GM21447 (cell line): ENCODE results near the gene APH1B.
"Not testable (repeated sequence)": the region's sequence is repeated elsewhere in the genome, so short reads cannot be mapped to it uniquely, and the experiment has no call there.

Experiments used
- ATAC-seq: cut with Tn5 transposase; IDR thresholded peaks from one replicate; pipeline ENCODE4 v1.9.1; 2021; ENCODE audit not compliant: unreplicated experiment

The APH1B gene

GRCh38 chr15:63329567-63330350 lies 52.4 kb downstream of the APH1B start:
- no peak for ATAC-seq

DNA sequence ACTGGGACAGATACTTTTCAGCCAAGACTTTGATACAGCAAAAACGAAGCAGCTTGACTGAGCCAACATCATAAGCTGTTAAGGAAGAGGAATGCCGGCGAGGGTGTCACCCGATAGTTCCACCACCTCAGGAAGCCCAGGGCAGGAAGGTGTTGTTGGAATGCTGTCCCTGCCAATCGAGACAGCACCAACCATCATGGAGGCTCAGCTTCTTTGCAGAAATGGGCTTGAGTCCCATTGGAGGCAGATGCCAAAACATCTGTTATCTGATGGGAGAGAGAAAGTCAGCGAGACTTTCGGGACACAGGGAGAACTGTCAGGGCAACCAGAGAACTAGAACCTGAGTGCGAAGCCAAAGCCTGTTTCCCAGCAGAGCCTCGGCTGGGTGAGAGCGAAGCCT lies 53.5 kb downstream of the APH1B start:
- no peak for ATAC-seq

DNA sequence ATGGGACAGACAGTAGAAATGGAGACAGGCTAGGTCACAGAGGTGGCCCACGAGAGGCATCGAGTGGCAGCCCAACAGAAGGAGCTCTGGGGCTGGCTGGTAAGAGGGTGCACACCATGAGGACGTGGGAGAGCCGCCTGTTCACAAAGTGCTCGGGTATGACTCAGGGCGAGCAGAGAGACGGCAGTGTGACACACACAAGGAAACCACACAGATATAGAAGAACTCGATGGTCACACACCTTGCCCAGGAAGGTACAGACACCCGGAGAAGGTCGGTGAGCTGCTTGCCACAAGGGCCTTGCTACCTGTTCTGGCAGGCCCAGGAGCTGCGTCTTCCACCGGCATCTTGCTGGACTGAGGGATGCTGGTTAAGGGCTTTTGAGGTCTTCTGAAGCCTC lies 54.1 kb downstream of the APH1B start:
- no peak for ATAC-seq

DNA sequence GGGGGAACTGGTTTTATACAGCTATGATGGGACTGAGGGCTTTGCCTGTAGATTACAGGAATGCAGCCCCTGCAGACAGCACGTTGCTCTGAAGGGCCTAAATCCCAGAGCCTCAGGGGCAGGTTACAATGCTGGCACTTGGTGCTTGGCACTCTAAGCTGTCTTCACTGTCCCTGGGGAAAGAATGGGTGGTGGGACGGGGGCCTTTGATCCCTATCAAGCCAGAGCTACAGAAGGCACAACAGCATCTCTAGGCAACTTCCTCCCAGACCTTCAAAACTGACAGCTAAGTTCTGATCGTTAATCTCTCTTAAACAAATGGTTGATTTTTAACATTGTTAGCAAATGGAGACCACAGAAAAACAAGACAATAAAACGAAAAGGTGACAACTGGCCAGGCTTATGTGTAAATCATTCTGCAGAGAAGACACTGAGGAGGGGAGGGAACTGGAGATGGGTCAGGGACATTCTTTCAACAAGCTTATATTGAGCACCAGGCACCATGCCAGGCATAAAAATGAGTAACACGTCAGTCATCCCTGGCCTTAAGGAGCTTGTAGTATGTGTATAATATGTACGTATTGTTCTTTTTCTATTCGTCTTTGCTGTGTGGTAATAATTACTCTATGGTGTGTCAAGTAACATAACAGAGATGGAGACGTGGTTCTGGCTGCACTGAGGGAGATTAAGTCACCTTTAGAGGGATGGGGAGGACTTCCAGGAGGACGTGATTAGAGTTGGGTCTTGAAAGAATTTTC lies 55.1 kb downstream of the APH1B start:
- ATAC-seq, result no peak

GRCh38 chr15:63334821-63335220 lies 57.4 kb downstream of the APH1B start:
- no peak for ATAC-seq

DNA sequence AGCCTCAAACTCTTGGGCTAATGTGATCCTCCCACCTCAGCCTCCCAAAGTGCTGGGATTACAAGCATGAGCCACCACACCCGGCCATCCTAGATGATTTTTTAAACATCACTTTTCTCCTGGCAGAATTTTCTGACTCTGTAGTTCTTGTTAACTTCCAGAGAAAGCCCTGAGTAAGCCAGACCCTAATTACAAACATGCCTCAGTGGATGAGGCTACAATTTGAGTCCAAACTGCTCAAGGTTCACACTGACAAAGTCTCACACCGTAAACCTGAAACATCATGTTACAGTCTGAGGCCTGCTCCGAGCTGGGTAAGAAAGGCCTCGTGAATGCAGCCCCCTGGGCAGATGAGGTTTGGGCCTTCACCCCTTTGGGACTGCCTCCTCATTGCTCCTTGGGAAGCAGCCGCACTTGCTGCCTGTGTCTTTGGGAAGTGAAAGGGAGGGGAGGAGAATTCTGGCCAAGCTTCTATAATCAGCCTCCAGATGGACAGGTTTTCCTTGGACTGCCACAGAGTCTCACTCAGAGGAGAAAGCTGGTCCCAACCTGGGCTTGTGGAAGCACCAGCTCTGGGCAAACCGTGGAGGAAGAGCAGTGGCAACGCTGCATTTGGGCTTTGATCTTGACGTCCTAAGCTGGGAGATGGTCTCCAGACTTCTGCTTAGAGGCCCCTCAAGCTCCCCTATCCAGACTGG lies 58.3 kb downstream of the APH1B start:
- ATAC-seq, result no peak

DNA sequence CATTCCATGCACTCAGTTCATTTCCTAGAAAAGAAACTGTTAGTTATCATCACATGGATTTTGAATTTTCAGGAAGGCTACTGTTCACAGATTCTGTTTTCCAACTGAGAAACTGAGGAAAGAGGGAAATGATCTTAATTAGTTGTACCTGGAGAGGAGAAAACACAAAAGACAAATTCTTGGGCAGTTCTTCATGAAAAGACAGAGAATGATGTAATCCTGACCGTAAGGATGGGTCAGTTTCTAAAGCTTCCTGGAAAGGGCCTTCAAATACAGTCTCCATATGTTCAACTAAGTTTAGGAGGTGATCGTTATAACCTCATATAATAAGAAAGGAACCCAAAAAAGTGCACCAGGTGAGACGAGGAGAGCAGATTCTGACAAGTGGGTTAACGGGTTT lies 59.6 kb downstream of the APH1B start:
- no peak for ATAC-seq

DNA sequence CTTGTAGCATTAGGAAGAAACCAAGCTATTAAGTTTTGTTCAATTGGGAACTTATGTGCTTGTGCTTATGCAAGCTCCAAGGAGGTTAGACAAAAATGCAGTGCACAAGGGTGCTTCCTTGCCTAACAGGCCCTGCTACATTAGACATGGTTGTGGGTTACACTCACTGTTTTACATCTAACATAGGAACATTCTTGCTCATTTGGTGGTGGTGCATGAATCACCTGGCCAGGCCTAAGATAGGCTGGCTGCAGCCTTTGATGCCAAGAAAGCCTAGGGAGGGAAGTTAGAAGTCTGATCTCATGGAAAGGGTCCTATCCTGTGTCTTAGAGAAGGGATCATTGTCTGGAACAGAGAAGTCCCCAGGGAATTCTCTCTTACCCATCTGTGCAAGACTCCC lies 60.8 kb downstream of the APH1B start:
- ATAC-seq, result no peak

GRCh38 chr15:63339006-63339766 lies 61.8 kb downstream of the APH1B start:
- ATAC-seq, result no peak

DNA sequence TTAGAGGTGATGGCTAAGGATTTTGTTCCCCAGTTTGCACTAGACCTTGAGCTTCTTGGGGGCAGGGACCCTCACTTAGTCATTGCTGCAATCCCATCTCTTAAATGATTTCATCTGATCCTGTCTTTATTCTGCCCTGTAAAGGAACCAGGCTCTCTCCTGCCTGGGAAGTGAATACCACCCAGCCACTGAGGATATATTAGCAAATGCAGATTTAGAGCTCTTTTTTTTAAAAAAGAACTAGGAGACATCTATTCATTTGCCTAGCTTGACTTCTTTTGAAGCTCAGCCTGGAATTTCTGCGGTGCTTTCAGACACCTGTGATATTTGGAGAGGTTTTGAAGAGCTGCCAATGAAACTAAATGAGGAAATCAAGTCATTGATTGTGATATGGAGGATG lies 62.4 kb downstream of the APH1B start:
- no peak for ATAC-seq

DNA sequence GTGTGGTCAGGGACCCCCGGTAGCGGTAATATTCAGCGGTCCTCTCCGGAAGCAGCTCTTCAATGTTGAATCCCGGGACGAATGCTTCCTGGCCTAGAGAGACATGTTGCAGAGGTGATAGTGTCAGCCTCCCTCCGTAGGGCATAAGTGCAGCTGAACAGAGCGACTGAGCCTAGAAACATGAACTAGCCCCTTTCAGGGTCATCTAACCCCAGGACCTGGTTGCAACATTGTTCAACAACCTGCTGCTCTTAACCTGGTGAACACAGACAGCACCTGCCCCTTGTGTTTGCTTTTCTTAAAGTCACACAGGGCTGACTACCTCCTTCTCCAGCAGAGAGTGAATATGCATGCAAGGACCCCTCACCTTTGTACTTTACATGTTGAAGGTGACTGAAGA lies 62.9 kb downstream of the APH1B start:
- ATAC-seq, result no peak

- no peak for ATAC-seq
Measured at GRCh38 chr15:63340878-63341277, 63.5 kb downstream of the APH1B start.

DNA sequence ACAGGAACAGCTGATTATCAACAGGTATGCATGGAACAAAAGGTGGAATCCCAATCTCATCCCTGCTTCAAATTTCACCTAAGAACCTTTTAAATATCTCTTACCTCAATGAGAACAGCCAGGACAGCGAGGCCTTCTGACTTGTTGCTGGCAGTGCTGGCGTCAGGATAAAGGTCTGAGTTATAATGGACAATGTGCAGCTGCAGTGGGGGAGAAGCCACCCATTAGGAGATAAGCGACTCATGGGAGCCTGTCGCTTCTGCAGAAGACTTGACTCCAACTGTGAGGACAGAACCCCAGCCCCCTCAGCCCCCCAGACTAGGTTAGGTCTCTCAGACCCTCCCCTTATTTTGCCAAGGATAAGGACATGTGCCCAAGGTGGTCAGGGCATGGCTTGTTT lies 64.5 kb downstream of the APH1B start:
- ATAC-seq, result no peak

DNA sequence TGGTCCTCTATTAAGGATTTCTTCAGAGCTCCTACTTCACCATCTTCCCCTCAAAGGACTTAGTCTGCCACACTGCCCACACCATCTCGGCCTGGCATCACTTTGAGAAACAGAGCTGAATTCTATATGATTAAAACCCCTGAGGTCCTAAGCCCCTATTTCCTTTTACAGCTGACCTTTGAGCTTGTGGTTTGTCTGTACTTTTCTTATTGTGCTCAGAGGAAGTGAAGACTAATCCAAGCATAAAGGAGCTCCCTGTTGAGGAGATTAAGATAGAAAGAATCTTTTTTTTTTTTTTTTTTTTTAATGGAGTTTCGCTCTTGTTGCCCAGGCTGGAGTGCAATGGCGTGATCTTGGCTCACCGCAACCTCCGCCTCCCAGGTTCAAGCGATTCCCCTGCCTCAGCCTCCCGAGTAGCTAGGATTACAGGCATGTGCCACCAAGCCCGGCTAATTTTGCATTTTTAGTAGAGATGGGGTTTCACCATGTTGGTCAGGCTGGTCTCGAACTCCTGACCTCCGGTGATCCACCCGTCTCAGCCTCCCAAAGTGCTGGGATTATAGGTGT lies 65.7 kb downstream of the APH1B start:
- not testable (repeated sequence) for ATAC-seq

GRCh38 chr15:63344731-63345390 lies 67.5 kb downstream of the APH1B start:
- no peak for ATAC-seq

GRCh38 chr15:63345391-63345752 lies 68.0 kb downstream of the APH1B start:
- ATAC-seq, result no peak

GRCh38 chr15:63347074-63347857 lies 69.9 kb downstream of the APH1B start:
- ATAC-seq, result no peak

- no peak for ATAC-seq
Measured at GRCh38 chr15:63348392-63348791, 71.0 kb downstream of the APH1B start.

GRCh38 chr15:63349156-63349555 lies 71.8 kb downstream of the APH1B start:
- ATAC-seq, result no peak

DNA sequence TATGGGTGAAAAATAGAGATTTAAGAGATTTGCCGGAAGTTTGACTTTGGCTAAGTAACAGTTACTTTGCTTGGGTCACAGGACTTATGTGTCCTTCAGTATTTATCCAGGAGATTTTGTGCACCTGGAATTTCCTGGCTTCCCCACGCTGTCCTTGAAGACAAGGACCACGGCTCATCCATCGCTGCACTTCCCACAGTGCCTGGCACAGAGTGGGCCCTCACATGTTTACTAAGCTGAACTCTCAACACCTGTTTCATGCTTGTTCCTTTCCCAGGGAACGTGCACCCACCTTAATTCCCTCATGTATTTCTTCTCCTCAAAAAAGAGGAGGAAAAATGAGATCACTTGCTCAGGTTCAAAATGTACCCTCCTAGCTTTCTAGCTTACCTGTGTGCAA lies 72.2 kb downstream of the APH1B start:
- ATAC-seq, result no peak
